H1 (cell line): ENCODE data around the gene NFKBIZ. TPM values are rescaled to one million over a fixed set of nuclear protein-coding genes. Genes with fewer than 3 reads are reported as not detected.

ENCODE experiments used
- SAP30 ChIP-seq: fragments of 300-600 bp; sonication (generic); IDR thresholded peaks from 2 replicates; pipeline ENCODE4 v1.7.1; 2012; ENCODE audit warnings: low read length, moderate library complexity, mild to moderate bottlenecking, inconsistent platforms; ENCODE audit not compliant: insufficient read depth, insufficient replicate concordance
- USF2 ChIP-seq: IDR thresholded peaks from 2 replicates; pipeline ENCODE4 v1.6.1; 2011; ENCODE audit warnings: low read length, improper control_type of control experiment
- polyA plus RNA-seq, 7 experiments: library from polyadenylated mRNA; depleted of rRNA in 3 of 7; stranded (reverse) in 5 of 7; unstranded in 2 of 7; fragments of >200 nt in 5 of 7; fragments of 200-250 nt in 2 of 7; gene quantifications; 1 replicate in 5 of 7; 2 replicates in 1 of 7; 4 replicates in 1 of 7; pipeline versions ENCODE4 v1.2.1 to v1.2.3, GENCODE V29; 2011 to 2013; ENCODE audit warnings: missing spikeins in 2 of 7, mixed read lengths in 2 of 7
- total RNA-seq: library from RNA; stranded (reverse); fragmentation: NEBNext Ultra II Directional; extraction: Animal tissue kit (Norgen Biotek cat#: 25700); gene quantifications from 2 replicates; pipeline ENCODE4 v1.2.1, GENCODE V29; 2021

Gene NFKBIZ
- total and polyA plus RNA-seq, 2 of the 8 experiments (the other 6 are each of a cell fraction or from before 2014, with no cell fraction given): 7.2 to 24.5 TPM

- TF ChIP-seq USF2: no peak
- no peak for TF ChIP-seq SAP30
Observed at GRCh38 chr3:101829874-101830273, 19.4 kb upstream of the NFKBIZ start (continued).
